HG02943 (cell line): ENCODE data around the gene RPP25.
A peak's percentile ranks its signal among the peaks of the same experiment; 100 is the strongest.
"Not testable (repeated sequence)": the region's sequence is repeated elsewhere in the genome, so short reads cannot be mapped to it uniquely, and the experiment has no call there.

Experiments
- ATAC-seq: cut with Tn5 transposase; IDR thresholded peaks from one replicate; pipeline ENCODE4 v1.9.1; 2021; ENCODE audit warnings: mild to moderate bottlenecking, low read depth, moderate library complexity; ENCODE audit not compliant: unreplicated experiment

The RPP25 gene

GRCh38 chr15:74924525-74924924, 32.0 kb downstream of the RPP25 start:
- ATAC-seq = no peak

- ATAC-seq = no peak
Observed at GRCh38 chr15:74920456-74920855, 36.1 kb downstream of the RPP25 start.

- no peak for ATAC-seq
Observed at GRCh38 chr15:74917676-74918075, 38.9 kb downstream of the RPP25 start.

GRCh38 chr15:74913799-74914198, 42.8 kb downstream of the RPP25 start:
- not testable (repeated sequence) for ATAC-seq

GRCh38 chr15:74913041-74913440, 43.5 kb downstream of the RPP25 start:
- no peak for ATAC-seq

- no peak for ATAC-seq
Observed at GRCh38 chr15:74908635-74909034, 47.9 kb downstream of the RPP25 start.

- ATAC-seq = no peak
Observed at GRCh38 chr15:74907163-74907870, 49.3 kb downstream of the RPP25 start.

GRCh38 chr15:74906450-74907162, 50.0 kb downstream of the RPP25 start, which contains the start of gene FAM219B:
TSS of gene FAM219B (minus strand) at chr15:74906851. CDS start at chr15:74906800, 51 bp downstream.
- peak; percentile 82 for ATAC-seq

GRCh38 chr15:74906067-74906449, 50.5 kb downstream of the RPP25 start:
- ATAC-seq = no peak
